ENCODE results near the gene PLEKHF1. TPM values are rescaled to one million over a fixed set of nuclear protein-coding genes. Genes with fewer than 3 reads are reported as not detected.
A peak's percentile ranks its signal among the peaks of the same experiment; 100 is the strongest.

PLEKHF1 gene
- total and polyA plus RNA-seq, 2 of the 13 experiments (the other 11 are each of a cell fraction or from before 2014, with no cell fraction given), result 2.9 to 3.8 TPM

DNA sequence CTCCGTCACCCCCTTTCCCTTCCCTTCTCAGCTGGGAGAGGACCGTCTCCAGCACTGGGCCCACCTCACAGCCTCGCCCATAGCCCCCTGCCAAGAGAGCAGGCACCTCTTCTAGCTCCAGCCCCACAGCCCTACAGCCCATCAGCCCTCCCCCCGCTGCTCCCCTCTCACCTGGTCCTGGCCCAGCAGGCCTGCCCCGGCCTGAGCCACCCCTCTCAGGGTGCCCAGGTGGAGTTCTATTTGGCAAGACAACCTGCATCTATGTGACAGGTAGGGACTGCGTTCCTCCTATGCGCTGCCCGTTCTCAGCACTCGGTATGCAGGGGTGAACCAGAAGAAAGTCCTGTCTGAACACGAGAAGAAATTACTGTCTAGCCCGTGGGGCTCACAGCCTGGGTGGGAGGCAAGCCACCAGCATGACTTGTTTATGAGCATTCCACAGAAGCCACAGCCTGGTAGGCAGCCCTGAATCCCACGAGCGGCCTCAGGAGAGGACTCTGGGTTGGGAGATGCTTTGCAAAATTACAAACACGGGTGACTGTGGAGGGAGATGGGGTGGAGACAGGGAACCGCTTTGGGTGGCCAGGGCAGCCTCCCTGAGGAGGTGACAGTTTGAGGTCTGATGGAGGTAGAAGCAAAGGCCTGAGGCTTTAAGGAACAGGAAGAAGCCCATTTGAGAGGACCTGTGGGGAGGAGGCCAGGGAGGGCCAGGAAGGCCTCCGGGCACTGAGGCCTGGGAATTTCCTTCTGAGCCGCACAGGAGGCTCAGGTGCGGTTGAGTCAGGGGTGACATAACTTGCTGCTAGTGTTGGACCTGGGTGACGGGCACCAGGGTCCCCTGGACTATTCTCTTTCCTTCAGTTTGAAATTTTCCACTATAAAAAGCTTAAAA lies 1.2 kb upstream of the PLEKHF1 start:
- FAIRE-seq, result no peak
- Histone ChIP-seq H3K79me2 (ENCODE audit: insufficient read depth, low read length) (no peaks in the 10 kb centered on the region), H2AFZ (ENCODE audit: low read length) (no peak overlapping the region), H3K9ac (ENCODE audit: insufficient read depth, low read depth, low read length) (no peak overlapping the region), H4K20me1 (ENCODE audit: insufficient read depth, low read length) (peaks cover 2% of the 10 kb centered on the region; the same call in 1 of the 2 replicates), H3K36me3 (replicated peaks in 1 of 2; ENCODE audit: control insufficient read depth in 1 of 2, insufficient read depth in 2 of 2, low read length in 2 of 2) (no peaks in the 10 kb centered on the region), H3K4me1 (ENCODE audit: insufficient read depth, low read length) (peaks cover 51% of the 10 kb centered on the region), H3K4me3 (replicated peaks in 1 of 3; ENCODE audit: insufficient read depth in 1 of 3, low read depth in 2 of 3, low read length in 3 of 3) (peak overlapping the region in 1 of 3 experiments; percentile 90; a peak in 2 of 6 replicates), H3K4me2 (ENCODE audit: low read depth, low read length) (peak overlapping the region; percentile 91), H3K9me3 (ENCODE audit: low read length) (no peaks in the 10 kb centered on the region), H3K27me3 (ENCODE audit: control insufficient read depth in 1 of 2, insufficient read depth in 2 of 2, low read length in 2 of 2) (peaks cover 10 to 20% of the 10 kb centered on the region in 2 experiments; a peak in 4 of 5 replicates), H3K27ac (ENCODE audit: extremely low read length, insufficient read depth, low read length) (no peak overlapping the region)
- no TSS peak for BruUV-seq (replicated peaks)
- TF ChIP-seq ZFY (CRISPR knock-in tag; IDR thresholded peaks at IDR 0.05) (0 out of 2 replicates have a peak, but pooled peaks have one; percentile 16), PLRG1 (conservative IDR thresholded peaks at IDR 0.05) (no peak)
- DNase-seq (ENCODE audit: low spot score), result no peak
- intact Hi-C loops (cut with micrococcal nuclease; ENCODE audit: unreplicated experiment) (loop anchor here (2.0 kb wide), 1 partner anchor 53 kb away; no protein-coding TSS in a partner anchor), in situ Hi-C loops (cut with HindIII; ENCODE audit: extremely low pct_ligation_motif_present, low pct_unique_long_range_greater_than_20kb) (no loop called here)
- no peak for ATAC-seq
- WGBS (ENCODE audit: low lambda C conversion rate), result 43% methylated on average over 15 of the region's 19 CpGs
- POLR2A ChIA-PET, result interaction anchor here (1.4 to 4.1 kb wide), 2 partner anchors 52 to 58 kb away, joined by 7 to 32 read pairs; partner anchors contain the start of gene POP4
- CTCF ChIA-PET (ENCODE audit: low intra/inter-chr PET ratio, low total read pairs), result no interaction called here

DNA sequence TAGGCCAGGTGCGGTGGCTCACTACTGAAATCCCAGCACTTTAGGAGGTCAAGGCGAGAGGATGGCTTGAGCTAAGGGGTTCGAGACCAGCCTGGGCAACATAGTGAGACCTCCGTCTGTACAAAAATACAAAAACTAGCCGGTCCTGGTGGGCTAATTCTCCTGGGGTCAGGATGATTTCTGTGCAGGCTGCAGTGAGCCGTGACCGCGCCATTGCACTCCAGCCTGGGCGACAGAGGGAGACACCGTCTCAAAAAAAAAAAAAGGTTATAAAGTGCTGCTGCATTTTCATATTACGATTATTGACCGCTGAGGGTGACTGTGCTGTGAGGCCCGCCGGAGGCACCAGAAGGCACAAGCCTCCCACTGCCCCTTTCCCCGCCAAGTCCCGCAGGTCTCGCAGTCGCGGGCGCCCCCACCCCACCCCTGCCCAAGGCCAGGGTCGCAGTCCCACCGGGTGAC lies 477 bp upstream of the PLEKHF1 start:
- Histone ChIP-seq H3K4me3 (replicated peaks in 1 of 3; ENCODE audit: insufficient read depth in 1 of 3, low read depth in 2 of 3, low read length in 3 of 3) (peak overlapping the region; percentile 59 to 90 (median 68); a peak in 5 of 6 replicates), H2AFZ (ENCODE audit: low read length) (no peak overlapping the region), H3K4me2 (ENCODE audit: low read depth, low read length) (peak overlapping the region; percentile 91), H3K79me2 (ENCODE audit: insufficient read depth, low read length) (no peaks in the 10 kb centered on the region), H3K36me3 (replicated peaks in 1 of 2; ENCODE audit: control insufficient read depth in 1 of 2, insufficient read depth in 2 of 2, low read length in 2 of 2) (no peaks in the 10 kb centered on the region), H3K9me3 (ENCODE audit: low read length) (no peaks in the 10 kb centered on the region), H3K27ac (ENCODE audit: extremely low read length, insufficient read depth, low read length) (no peak overlapping the region), H3K27me3 (ENCODE audit: control insufficient read depth in 1 of 2, insufficient read depth in 2 of 2, low read length in 2 of 2) (peaks cover 10 to 20% of the 10 kb centered on the region in 2 experiments; a peak in 4 of 5 replicates), H3K4me1 (ENCODE audit: insufficient read depth, low read length) (peaks cover 54% of the 10 kb centered on the region), H4K20me1 (ENCODE audit: insufficient read depth, low read length) (peaks cover 5% of the 10 kb centered on the region; the same call in 1 of the 2 replicates), H3K9ac (ENCODE audit: insufficient read depth, low read depth, low read length) (0 out of 2 replicates have a peak overlapping the region, but pooled peaks have one; percentile 33)
- ChIA-PET CTCF (ENCODE audit: low intra/inter-chr PET ratio, low total read pairs) (no interaction called here), POLR2A (interaction anchor here (1.2 to 4.1 kb wide), 3 partner anchors 50 to 59 kb away, joined by 4 to 32 read pairs (median 7); partner anchors contain the start of genes C19orf12 and POP4)
- intact Hi-C loops (cut with micrococcal nuclease; ENCODE audit: unreplicated experiment), result loop anchor here (2.0 kb wide), 1 partner anchor 54 kb away; no protein-coding TSS in a partner anchor
- WGBS (ENCODE audit: low lambda C conversion rate), result 21% methylated on average over 14 of the region's 22 CpGs
- FAIRE-seq (no peak), DNase-seq (ENCODE audit: low spot score) (no peak), ATAC-seq (peak; percentile 20)
- in situ Hi-C loops (cut with HindIII; ENCODE audit: extremely low pct_ligation_motif_present, low pct_unique_long_range_greater_than_20kb), result no loop called here
- no TSS peak for BruUV-seq (replicated peaks)
- TF ChIP-seq TAF1 (CRISPR knock-in tag; IDR thresholded peaks at IDR 0.05) (no peak), ZBTB7B (CRISPR knock-in tag; IDR thresholded peaks at IDR 0.05) (0 out of 2 replicates have a peak, but pooled peaks have one; percentile 1), ZNF225 (CRISPR knock-in tag; IDR thresholded peaks at IDR 0.05) (no peak)
- TF ChIP-seq, protein P1, sequence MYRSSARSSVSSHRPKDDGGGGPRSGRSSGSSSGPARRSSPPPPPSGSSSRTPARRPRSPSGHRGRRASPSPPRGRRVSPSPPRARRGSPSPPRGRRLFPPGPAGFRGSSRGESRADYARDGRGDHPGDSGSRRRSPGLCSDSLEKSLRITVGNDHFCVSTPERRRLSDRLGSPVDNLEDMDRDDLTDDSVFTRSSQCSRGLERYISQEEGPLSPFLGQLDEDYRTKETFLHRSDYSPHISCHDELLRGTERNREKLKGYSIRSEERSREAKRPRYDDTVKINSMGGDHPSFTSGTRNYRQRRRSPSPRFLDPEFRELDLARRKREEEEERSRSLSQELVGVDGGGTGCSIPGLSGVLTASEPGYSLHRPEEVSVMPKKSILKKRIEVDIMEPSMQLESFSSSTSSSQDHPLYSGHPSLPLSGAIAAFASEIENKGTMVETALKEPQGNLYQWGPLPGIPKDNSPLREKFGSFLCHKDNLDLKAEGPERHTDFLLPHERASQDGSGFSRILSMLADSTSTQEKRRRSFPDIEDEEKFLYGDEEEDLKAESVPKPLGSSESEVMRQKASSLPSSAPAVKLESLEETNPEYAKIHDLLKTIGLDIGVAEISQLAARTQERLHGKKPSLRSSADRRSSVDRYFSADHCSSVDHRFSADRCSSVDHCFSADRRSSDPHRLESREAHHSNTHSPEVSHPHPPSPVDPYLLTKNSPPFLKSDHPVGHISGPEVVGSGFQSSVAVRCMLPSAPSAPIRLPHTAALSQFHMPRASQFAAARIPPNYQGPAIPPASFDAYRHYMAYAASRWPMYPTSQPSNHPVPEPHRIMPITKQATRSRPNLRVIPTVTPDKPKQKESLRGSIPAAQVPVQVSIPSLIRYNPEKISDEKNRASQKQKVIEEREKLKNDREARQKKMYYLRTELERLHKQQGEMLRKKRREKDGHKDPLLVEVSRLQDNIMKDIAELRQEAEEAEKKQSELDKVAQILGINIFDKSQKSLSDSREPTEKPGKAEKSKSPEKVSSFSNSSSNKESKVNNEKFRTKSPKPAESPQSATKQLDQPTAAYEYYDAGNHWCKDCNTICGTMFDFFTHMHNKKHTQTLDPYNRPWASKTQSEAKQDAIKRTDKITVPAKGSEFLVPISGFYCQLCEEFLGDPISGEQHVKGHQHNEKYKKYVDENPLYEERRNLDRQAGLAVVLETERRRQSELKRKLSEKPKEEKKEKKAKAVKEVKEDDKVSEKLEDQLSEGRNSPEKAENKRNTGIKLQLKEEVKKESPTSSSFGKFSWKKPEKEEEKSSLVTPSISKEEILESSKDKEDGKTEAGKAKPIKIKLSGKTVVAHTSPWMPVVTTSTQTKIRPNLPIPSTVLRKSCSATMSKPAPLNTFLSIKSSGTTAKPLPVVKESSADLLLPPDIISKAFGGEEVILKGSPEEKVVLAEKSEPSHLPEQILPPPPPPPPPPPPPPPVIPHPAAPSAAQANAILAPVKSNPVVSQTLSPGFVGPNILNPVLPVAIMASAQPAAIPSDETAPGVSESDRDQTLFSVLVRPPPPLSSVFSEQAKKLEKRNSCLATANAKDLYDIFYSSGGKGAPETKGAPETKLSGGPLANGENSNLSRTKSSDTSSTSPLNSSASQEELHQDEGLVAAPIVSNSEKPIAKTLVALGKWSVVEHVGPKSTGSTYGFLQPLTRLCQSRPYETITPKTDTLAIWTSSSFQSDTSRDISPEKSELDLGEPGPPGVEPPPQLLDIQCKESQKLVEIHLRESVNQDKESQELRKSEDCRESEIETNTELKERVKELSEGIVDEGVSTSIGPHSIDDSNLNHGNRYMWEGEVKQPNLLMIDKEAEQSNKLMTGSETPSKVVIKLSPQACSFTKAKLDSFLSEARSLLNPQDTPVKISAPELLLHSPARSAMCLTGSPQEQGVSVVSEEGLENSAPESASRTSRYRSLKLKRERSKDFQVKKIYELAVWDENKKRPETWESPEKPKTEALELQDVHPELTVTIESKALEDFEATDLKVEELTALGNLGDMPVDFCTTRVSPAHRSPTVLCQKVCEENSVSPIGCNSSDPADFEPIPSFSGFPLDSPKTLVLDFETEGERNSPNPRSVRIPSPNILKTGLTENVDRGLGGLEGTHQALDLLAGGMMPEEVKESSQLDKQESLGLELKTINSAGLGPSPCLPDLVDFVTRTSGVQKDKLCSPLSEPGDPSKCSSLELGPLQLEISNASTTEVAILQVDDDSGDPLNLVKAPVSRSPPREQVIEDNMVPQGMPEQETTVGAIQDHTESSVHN (CRISPR knock-in tag; IDR thresholded peaks at IDR 0.05), result no peak
- TF ChIP-seq, protein P2, sequence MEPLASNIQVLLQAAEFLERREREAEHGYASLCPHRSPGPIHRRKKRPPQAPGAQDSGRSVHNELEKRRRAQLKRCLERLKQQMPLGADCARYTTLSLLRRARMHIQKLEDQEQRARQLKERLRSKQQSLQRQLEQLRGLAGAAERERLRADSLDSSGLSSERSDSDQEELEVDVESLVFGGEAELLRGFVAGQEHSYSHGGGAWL (CRISPR knock-in tag; IDR thresholded peaks at IDR 0.05), result 0 out of 2 replicates have a peak, but pooled peaks have one; percentile 17
